ENCODE data around the gene CLEC17A. TPM values are rescaled to one million over a fixed set of nuclear protein-coding genes. Genes with fewer than 3 reads are reported as not detected.
"Not testable (repeated sequence)": the region's sequence is repeated elsewhere in the genome, so short reads cannot be mapped to it uniquely, and the experiment has no call there.

The CLEC17A gene
- total RNA-seq, 4 donors from 2014 or later, result not detected

DNA sequence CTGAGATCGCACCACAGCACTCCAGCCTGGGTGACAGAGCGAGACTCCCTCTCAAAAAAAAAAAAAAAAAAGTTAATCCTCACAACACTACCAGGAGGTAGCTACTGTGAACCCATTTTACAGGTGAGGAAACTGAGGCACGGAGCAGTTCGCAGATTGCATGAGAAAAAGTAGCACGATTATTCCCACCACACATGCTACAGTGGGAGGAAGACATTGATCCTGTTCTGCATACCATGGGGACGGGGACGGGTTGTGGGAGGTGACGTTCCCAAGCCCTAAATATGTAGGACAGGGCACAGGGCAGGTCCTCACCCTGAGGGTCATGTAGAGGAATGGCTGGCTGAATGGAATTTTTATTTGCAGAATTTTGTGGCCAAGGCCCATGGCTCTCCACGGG lies 23.7 kb downstream of the CLEC17A start:
- no peak for TF ChIP-seq POLR2AphosphoS5 (IDR thresholded peaks at IDR 0.05)
- no peak for TF ChIP-seq EP300 (IDR thresholded peaks at IDR 0.05)
- TF ChIP-seq CTCF (IDR thresholded peaks at IDR 0.05), result no peak
- no peak for TF ChIP-seq POLR2A (IDR thresholded peaks at IDR 0.05)
- Histone ChIP-seq H3K27me3 (no peaks in the 10 kb centered on the region), H3K27ac (no peak overlapping the region), H3K36me3 (no peaks in the 10 kb centered on the region), H3K4me1 (no peaks in the 10 kb centered on the region), H3K4me3 (no peak overlapping the region), H3K9me3 (no peaks in the 10 kb centered on the region)
- 78% methylated on average over 8 of the region's 9 CpGs for WGBS
- DNase-seq (ENCODE audit: low spot score in 2 of 2), result no peak

DNA sequence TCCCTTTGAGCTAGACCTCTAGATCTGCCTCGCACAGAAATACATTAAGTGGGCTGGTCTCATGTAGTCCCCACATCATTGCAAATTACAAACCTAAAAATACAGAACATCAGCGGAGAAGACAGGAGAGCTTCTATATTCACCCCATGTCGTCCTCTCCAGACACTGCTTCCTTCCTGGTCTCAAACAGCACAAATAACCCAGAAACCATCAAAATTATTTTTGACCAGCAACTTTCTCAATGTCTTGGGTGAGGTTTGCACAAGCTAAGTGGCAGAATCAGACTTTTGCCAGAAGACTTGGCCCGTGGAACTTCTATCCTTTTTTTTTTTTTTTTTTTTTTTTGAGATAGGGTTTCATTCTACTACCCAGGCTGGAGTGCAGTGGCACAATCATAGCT lies 28.2 kb downstream of the CLEC17A start:
- no peak overlapping the region for H3K27ac ChIP-seq
- 67% methylated on average over 4 of the region's 4 CpGs for WGBS

DNA sequence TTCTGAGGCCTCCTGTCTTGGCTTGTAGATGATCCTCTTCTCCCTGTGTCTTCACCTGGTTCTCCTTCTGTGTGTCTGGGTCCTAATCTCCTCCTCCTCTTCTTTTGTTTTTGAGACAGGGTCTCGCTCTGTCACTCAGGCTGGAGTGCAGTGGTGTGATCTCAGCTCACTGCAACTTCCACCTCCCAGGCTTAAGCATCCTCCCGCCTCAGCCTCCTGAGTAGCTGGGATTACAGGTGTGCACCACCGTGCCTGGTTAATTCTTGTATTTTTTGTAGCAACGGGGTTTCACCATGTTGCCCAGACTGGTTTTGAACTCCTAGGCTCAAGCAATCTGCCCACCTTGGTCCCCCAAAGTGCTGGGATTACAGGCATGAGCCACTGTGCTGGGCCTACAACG lies 29.4 kb downstream of the CLEC17A start:
- H3K27me3 ChIP-seq; H3K4me3 ChIP-seq; H3K9me3 ChIP-seq; H3K36me3 ChIP-seq; H3K4me1 ChIP-seq; DNase-seq (ENCODE audit: low spot score in 2 of 2); H3K27ac ChIP-seq: not testable (repeated sequence)
- WGBS, result 96% methylated on average over 5 of the region's 5 CpGs

More for the DNA sequence above, 28.2 kb downstream of the CLEC17A start:
- Histone ChIP-seq H3K36me3 (no peaks in the 10 kb centered on the region), H3K4me1 (no peaks in the 10 kb centered on the region), H3K9me3 (no peaks in the 10 kb centered on the region), H3K27me3 (no peaks in the 10 kb centered on the region), H3K4me3 (no peak overlapping the region)
- no peak for DNase-seq (ENCODE audit: low spot score in 2 of 2)
- no peak for TF ChIP-seq EP300 (IDR thresholded peaks at IDR 0.05)
- no peak for TF ChIP-seq POLR2A (IDR thresholded peaks at IDR 0.05)
- TF ChIP-seq CTCF (IDR thresholded peaks at IDR 0.05), result no peak
- no peak for TF ChIP-seq POLR2AphosphoS5 (IDR thresholded peaks at IDR 0.05)

DNA sequence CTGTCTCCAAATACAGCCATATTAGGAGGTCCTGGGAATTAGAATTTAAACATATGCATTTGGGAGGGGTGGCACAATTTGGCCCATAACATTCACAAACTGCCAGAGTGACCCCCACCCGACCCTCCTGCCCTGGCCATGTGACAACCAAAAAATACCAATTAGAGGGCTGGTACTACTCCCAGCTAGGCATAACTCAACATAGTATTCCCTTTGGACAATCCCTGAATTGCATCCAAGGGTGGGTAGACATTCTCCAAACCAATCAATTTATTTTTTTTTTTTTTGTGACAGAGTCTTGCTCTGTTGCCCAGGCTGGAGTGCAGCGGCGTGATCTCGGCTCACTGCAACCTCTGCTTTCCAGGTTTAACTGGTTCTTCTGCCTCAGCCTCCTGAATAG lies 29.8 kb downstream of the CLEC17A start:
- Histone ChIP-seq H3K4me3 (no peak overlapping the region), H3K9me3 (no peaks in the 10 kb centered on the region), H3K36me3 (no peaks in the 10 kb centered on the region), H3K27me3 (no peaks in the 10 kb centered on the region), H3K27ac (no peak overlapping the region), H3K4me1 (no peaks in the 10 kb centered on the region)
- no peak for TF ChIP-seq POLR2A (IDR thresholded peaks at IDR 0.05)
- TF ChIP-seq EP300 (IDR thresholded peaks at IDR 0.05), result no peak
- no peak for TF ChIP-seq CTCF (IDR thresholded peaks at IDR 0.05)
- TF ChIP-seq POLR2AphosphoS5 (IDR thresholded peaks at IDR 0.05), result no peak
- 76% methylated on average over 4 of the region's 4 CpGs for WGBS
- no peak for DNase-seq (ENCODE audit: low spot score in 2 of 2)

- H3K4me3 ChIP-seq; H3K27me3 ChIP-seq; DNase-seq (ENCODE audit: low spot score in 2 of 2); H3K4me1 ChIP-seq; H3K36me3 ChIP-seq; H3K27ac ChIP-seq; H3K9me3 ChIP-seq: not testable (repeated sequence)
- WGBS, result 82% methylated on average over 14 of the region's 14 CpGs
Measured at GRCh38 chr19:14613399-14614098, 30.7 kb downstream of the CLEC17A start.

- no peak for DNase-seq (ENCODE audit: low spot score in 2 of 2)
- Histone ChIP-seq H3K4me1 (no peaks in the 10 kb centered on the region), H3K27me3 (no peaks in the 10 kb centered on the region), H3K36me3 (no peaks in the 10 kb centered on the region), H3K4me3 (no peak overlapping the region), H3K9me3 (no peaks in the 10 kb centered on the region), H3K27ac (no peak overlapping the region)
- TF ChIP-seq POLR2A (IDR thresholded peaks at IDR 0.05), result no peak
- TF ChIP-seq CTCF (IDR thresholded peaks at IDR 0.05), result no peak
- TF ChIP-seq POLR2AphosphoS5 (IDR thresholded peaks at IDR 0.05), result no peak
- TF ChIP-seq EP300 (IDR thresholded peaks at IDR 0.05), result no peak
- WGBS, result 74% methylated on average over 4 of the region's 4 CpGs
Measured at GRCh38 chr19:14614099-14614412, 31.2 kb downstream of the CLEC17A start.
